Testis (tissue), 3 donors: ENCODE results near the gene NOL4L. TPM values are rescaled to one million over a fixed set of nuclear protein-coding genes. Genes with fewer than 3 reads are reported as not detected.

Experiments
- DNase-seq: peaks from one replicate; pipeline ENCODE4 v3.0.0-alpha.2; 2019
- H3K27ac ChIP-seq, 2 donors: fragments of 200-600 bp; sonication (generic); one replicate each; pipeline ENCODE4 v1.5.1; 2019
- H3K27me3 ChIP-seq: fragments of 200-600 bp; sonication (generic); one replicate; pipeline ENCODE4 v1.5.1; 2019
- H3K36me3 ChIP-seq: fragments of 200-600 bp; sonication (generic); one replicate; pipeline ENCODE4 v1.5.1; 2017; ENCODE audit warnings: low read depth; ENCODE audit errors: missing control alignments
- H3K4me1 ChIP-seq: fragments of 200-600 bp; sonication (generic); one replicate; pipeline ENCODE4 v1.5.1; 2019
- H3K4me3 ChIP-seq, 2 donors: fragments of 200-600 bp; sonication (generic); one replicate each; pipeline ENCODE4 v1.5.1; 2017 to 2019
- H3K9me3 ChIP-seq: fragments of 200-600 bp; sonication (generic); one replicate; pipeline ENCODE4 v1.5.1; 2017
- POLR2A ChIP-seq: fragments of 450-650 bp; IDR thresholded peaks from one replicate; pipeline ENCODE4 v1.6.1; 2017; ENCODE audit warnings: antibody characterized with exemption, mild to moderate bottlenecking, moderate library complexity
- WGBS, 2 donors: methylation state at CpG; one replicate each; pipeline ENCODE4 v1.1.5; 2018; 5-methylcytosine and 5-hydroxymethylcytosine counted together
- intact Hi-C: fragments of 100-400 bp; cut with DNase I; formaldehyde crosslinking; loops from one replicate; pipeline ENCODE4 v1.15.1; 2023; ENCODE audit warnings: low total_unique reads
- polyA plus RNA-seq: library from polyadenylated mRNA; stranded (reverse); fragments of 350-450 nt; fragmentation: Illumina TruSeq; extraction: RNeasy Lipid Tissue Mini Kit (QIAGEN cat#74804); gene quantifications from one replicate; pipeline ENCODE4 v1.2.3, GENCODE V29; 2014; ENCODE audit warnings: low read depth, low replicate concordance; ENCODE audit not compliant: insufficient read depth
- total RNA-seq, 2 donors: library from RNA; depleted of rRNA; stranded (reverse); fragments of >200 nt; gene quantifications; one replicate each; pipeline ENCODE4 v1.2.3, GENCODE V29; 2016
- TF ChIP-seq, protein P1 (sequence below), 3 experiments: fragments of 450-650 bp in 2 of 3; fragments of 200-600 bp in 1 of 3; sonication (generic) in 1 of 3; IDR thresholded peaks; one replicate each; pipeline ENCODE4 v1.5.1; 2016 to 2019; ENCODE audit warnings: antibody characterized with exemption in 3 of 3, mild to moderate bottlenecking in 2 of 3, moderate library complexity in 1 of 3

The NOL4L gene
- total and polyA plus RNA-seq, 3 donors from 2014 or later: 100.0 to 129 (median 115) TPM

DNA sequence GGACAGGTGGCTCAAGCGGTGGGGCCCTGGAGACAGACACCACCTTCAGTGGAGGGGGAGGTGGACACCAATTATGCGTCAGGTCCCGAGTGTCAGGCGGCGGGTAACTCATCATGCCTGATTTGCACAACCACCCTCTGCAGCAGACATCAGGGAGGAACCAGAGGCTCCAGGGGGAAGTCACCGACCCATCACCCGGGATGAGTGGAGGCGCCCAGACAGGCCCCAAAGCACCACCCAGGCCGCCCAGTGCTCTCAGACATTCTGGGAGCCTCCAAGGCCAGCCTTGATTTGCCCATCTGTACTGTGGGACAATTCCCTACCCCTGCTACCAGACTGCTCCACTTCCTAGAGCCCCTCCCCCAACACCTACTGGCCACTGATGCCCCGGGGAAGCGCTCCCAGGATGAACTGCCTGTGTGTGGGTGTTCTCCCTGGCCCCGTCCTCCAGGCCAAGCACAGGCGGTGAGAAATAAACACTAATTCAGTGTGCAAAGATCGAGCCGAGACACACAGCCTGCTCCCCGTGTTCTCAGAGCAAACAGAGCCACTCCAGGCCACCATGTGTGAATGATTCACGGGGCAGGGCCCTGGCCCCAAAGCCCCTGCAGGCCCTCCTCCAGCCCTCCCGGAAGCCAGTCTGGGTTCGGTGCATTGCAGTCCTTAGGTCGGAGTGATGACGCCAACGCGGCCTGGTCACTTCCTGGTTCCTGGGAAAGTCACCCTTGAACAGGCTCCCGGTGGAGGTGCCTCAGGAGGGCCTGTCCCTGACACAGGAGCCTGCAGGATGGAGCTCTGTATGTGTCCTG, 119.8 kb downstream of the NOL4L start:
- Histone ChIP-seq H3K36me3 (no peaks in the 10 kb centered on the region), H3K27ac (peak overlapping the region in 1 of 2 donors; percentile 60), H3K27me3 (no peaks in the 10 kb centered on the region), H3K4me3 (no peak overlapping the region), H3K9me3 (no peaks in the 10 kb centered on the region), H3K4me1 (peaks cover 43% of the 10 kb centered on the region)
- intact Hi-C loops: no loop called here
- DNase-seq: no peak
- TF ChIP-seq POLR2A: no peak
- TF ChIP-seq, protein P1, sequence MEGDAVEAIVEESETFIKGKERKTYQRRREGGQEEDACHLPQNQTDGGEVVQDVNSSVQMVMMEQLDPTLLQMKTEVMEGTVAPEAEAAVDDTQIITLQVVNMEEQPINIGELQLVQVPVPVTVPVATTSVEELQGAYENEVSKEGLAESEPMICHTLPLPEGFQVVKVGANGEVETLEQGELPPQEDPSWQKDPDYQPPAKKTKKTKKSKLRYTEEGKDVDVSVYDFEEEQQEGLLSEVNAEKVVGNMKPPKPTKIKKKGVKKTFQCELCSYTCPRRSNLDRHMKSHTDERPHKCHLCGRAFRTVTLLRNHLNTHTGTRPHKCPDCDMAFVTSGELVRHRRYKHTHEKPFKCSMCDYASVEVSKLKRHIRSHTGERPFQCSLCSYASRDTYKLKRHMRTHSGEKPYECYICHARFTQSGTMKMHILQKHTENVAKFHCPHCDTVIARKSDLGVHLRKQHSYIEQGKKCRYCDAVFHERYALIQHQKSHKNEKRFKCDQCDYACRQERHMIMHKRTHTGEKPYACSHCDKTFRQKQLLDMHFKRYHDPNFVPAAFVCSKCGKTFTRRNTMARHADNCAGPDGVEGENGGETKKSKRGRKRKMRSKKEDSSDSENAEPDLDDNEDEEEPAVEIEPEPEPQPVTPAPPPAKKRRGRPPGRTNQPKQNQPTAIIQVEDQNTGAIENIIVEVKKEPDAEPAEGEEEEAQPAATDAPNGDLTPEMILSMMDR (IDR thresholded peaks at IDR 0.05): no peak
- WGBS, 2 donors: 45 to 63% methylated on average over 10 to 24 of the region's 24 CpGs

GRCh38 chr20:32464401-32465091, 120.6 kb downstream of the NOL4L start:
- intact Hi-C loops: no loop called here
- Histone ChIP-seq H3K36me3 (no peaks in the 10 kb centered on the region), H3K9me3 (no peaks in the 10 kb centered on the region), H3K27me3 (no peaks in the 10 kb centered on the region), H3K27ac (no peak overlapping the region), H3K4me3 (no peak overlapping the region), H3K4me1 (peaks cover 46% of the 10 kb centered on the region)
- TF ChIP-seq, protein P1 (IDR thresholded peaks at IDR 0.05): no peak
- no peak for TF ChIP-seq POLR2A
- WGBS, 2 donors: 76 to 82% methylated on average over 17 to 20 of the region's 20 CpGs
- DNase-seq: no peak

- peaks cover 46% of the 10 kb centered on the region for H3K4me1 ChIP-seq
- no peaks in the 10 kb centered on the region for H3K9me3 ChIP-seq
- no peaks in the 10 kb centered on the region for H3K36me3 ChIP-seq
- TF ChIP-seq, protein P1 (IDR thresholded peaks at IDR 0.05): no peak
- TF ChIP-seq POLR2A: no peak
- no peak overlapping the region for H3K27ac ChIP-seq
- DNase-seq: peak; percentile 64
- no peak overlapping the region for H3K4me3 ChIP-seq
- 67 to 81% methylated on average over 13 to 28 of the region's 28 CpGs for WGBS, 2 donors
- intact Hi-C loops: no loop called here
- H3K27me3 ChIP-seq: no peaks in the 10 kb centered on the region
Measured at GRCh38 chr20:32463642-32464400, 121.3 kb downstream of the NOL4L start.

- no peaks in the 10 kb centered on the region for H3K9me3 ChIP-seq
- no peaks in the 10 kb centered on the region for H3K27me3 ChIP-seq
- no peak overlapping the region for H3K27ac ChIP-seq
- TF ChIP-seq POLR2A: no peak
- TF ChIP-seq, protein P1 (IDR thresholded peaks at IDR 0.05): no peak
- H3K4me3 ChIP-seq: no peak overlapping the region
- DNase-seq: peak; percentile 90
- intact Hi-C loops: no loop called here
- 62 to 73% methylated on average over 12 to 15 of the region's 15 CpGs for WGBS, 2 donors
- H3K4me1 ChIP-seq: peaks cover 49% of the 10 kb centered on the region
- no peaks in the 10 kb centered on the region for H3K36me3 ChIP-seq
Measured at GRCh38 chr20:32462900-32463641, 122.1 kb downstream of the NOL4L start.
